ENCODE data around the gene TASL.
"Not testable (repeated sequence)": the region's sequence is repeated elsewhere in the genome, so short reads cannot be mapped to it uniquely, and the experiment has no call there.

Gene TASL

DNA sequence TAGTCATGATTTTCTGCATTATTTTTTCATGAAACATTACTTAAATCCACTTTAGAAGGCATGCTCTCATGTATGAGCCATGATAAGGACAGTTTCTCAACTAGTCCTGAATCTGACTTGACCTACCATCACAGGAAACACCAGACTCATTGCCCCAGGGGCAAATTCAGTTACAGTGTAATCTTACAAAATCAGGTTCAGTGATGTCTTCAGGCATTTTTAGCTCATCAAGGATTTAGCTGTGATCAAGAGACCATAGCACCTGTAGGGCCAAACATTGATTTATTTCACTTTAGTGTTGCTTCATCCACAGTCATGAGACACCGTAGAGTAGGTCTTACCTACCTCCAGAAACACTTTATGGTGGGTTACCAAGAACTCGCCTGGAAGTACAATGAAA is 3.1 kb upstream of the TASL start:
- DNase-seq (ENCODE audit: insufficient read length, low spot score) (no peak), FAIRE-seq (no peak)

- no peak for DNase-seq (ENCODE audit: insufficient read length, low spot score)
- no peak for FAIRE-seq
Observed at GRCh38 chrX:30576881-30577280, 685 bp downstream of the TASL start.

DNA sequence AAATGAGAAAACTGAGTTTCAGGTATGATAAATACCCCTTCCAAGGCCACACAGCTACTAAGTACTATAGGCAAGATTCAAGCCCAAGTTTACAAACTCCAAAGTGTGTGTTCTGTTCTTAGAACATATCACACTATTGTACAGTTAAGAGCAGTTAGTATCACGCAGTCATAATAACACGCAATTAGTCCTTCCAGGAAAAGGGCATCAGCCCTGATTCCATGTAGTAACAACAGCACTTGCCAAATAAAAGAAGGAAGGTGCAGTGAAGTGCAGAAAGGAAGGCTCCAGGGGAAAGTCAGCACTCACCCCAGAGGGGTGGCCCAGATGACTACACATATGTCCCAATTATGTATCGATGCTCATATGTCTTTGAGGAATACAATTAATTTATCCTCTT is 4.4 kb downstream of the TASL start:
- DNase-seq (ENCODE audit: insufficient read length, low spot score) (no peak), FAIRE-seq (peak; percentile 13)

GRCh38 chrX:30572678-30573077 is 4.9 kb downstream of the TASL start:
- DNase-seq (ENCODE audit: insufficient read length, low spot score) (no peak), FAIRE-seq (no peak)

DNA sequence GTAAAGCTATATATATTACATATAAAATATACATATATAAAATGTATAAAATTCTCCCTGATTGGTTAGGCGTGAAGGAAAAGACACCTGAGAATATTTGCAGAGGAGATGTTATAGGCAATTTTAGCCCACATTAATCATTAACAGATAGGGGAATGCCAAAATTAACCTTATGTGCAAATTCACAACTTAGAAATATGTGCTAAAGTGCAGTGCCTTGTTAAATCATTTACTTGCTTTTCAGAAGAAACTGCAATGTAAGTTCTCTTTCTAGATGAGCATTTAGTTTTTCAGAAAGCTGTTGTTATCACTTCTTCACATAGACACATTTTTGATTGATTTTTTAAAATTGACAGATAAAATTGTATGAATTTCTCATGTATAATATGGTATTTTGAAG is 5.6 kb downstream of the TASL start:
- FAIRE-seq (no peak), DNase-seq (ENCODE audit: insufficient read length, low spot score) (no peak)

DNA sequence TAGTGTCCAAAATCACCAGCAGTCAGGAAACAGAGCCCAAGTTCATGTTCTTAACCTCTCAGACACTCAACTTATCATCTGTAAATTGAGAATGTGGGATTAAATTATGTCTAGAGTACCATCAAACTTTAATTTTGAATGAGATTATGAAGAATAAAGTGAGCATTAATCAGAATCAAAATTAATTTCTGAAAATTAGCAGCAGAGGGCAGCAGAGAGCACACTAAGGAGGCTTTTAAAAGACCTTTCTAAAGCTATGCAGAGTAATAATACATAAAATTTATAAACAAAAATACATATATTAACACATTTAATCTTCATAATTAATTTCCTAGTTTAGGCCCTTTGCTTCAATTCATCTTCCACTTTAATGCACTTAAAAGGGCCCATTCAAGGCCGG is 7.1 kb downstream of the TASL start:
- FAIRE-seq (no peak), DNase-seq (ENCODE audit: insufficient read length, low spot score) (peak; percentile 32)

DNA sequence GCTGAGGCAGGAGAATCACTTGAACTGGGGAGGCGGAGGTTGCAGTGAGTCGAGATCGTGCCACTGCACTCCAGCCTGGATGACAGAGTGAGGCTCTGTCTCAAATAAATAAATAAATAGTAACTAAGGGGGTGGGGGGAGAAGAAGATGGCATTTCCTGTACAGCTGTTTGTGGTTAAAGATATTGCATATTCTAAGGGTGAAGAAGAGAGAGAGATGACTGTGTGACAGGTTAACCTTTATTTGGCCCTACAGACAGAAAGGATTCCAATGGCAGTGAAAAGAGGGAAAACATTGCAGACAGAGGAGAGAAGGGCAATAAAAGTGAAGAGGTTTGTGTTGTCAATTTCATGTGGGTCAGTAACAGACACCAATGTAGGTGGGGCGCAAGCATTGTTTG is 9.4 kb downstream of the TASL start:
- peak; percentile 96 for FAIRE-seq
- peak; percentile 77 for DNase-seq (ENCODE audit: insufficient read length, low spot score)

DNA sequence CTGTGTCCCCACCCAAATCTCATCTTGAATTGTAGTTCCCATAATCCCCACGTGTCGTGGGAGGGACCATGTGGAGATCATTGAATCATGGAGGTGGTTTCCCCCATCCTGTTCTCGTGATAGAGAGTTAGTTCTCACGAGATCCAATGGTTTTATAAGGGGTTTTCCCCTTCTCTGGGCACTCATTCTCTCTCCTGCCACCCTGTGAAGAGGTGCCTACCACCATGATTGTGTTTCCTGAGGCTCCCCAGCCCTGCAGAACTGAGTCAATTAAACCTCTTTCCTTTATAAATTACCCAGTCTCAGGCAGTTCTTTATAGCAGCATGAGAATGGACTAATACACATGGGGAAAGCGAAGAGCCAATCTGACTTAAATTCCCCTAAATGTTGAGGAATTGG is 14.5 kb downstream of the TASL start:
- DNase-seq (ENCODE audit: insufficient read length, low spot score); FAIRE-seq: not testable (repeated sequence)

DNA sequence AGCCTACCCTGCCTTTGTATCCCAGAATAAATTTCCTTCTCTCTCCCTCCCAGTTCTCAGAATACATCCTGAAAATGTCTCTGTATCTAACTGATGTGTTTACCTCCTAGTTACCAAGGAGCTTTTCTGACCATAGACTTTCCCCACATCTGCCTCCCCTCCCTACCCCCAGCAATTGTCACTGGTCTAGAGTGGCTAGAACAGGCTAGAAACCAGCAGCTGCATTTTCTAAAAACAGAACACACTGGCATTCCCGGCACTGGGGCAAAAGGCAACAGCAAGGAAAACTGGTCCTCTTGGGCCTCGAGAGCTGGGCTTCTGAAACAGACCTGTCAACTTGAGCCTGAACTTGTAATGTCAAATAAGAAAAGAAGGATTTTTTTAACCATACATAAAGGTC is 16.4 kb downstream of the TASL start:
- no peak for FAIRE-seq
- no peak for DNase-seq (ENCODE audit: insufficient read length, low spot score)

DNA sequence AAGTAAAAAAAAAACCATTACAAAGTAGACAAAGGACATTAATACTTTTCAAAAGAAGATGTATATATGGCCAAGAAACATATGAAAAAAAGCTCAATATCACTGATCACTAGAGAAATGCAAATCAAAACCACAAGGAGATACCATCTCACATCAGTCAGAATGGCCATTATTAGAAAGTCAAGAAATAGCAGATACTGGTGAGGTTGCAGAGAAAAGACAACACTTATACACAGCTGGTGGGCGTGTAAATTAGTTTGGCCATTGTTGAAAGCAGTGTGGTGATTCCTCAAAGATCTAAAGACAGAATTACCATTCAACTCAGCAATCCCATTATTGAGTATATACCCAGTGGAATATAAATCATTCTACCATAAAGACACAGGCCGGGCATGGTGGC is 39.3 kb downstream of the TASL start:
- FAIRE-seq (peak; percentile 26), DNase-seq (ENCODE audit: insufficient read length, low spot score) (no peak)

DNA sequence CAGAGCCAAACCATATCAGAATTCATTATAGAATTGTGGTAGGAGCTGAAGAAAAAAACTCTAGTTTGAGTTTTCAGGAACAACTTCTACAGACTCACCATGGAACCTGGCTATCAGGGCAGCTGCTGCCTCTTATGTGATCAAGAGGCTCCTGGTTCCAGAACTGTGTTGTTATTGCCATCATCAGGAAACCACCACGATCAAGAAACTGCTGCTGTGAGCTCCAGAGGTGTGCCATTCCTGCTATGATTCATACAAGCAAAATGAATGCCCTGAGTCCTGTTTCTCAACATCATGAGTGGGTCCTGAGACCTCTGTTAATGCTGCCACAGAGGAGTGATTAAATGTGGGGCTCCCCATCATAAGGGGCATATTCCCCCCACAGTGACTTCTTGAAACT is 43.7 kb downstream of the TASL start:
- peak; percentile 74 for FAIRE-seq
- no peak for DNase-seq (ENCODE audit: insufficient read length, low spot score)

- FAIRE-seq, result no peak
Observed at GRCh38 chrX:30533266-30533665, 44.3 kb downstream of the TASL start.

GRCh38 chrX:30530606-30531005 is 47.0 kb downstream of the TASL start:
- no peak for FAIRE-seq
- no peak for DNase-seq (ENCODE audit: insufficient read length, low spot score)

More at GRCh38 chrX:30533266-30533665, 44.3 kb downstream of the TASL start:
- no peak for DNase-seq (ENCODE audit: insufficient read length, low spot score)

- no peak for FAIRE-seq
- DNase-seq (ENCODE audit: insufficient read length, low spot score), result no peak
Observed at GRCh38 chrX:30525732-30526131, 51.8 kb downstream of the TASL start.

GRCh38 chrX:30521440-30522182 is 56.0 kb downstream of the TASL start:
- peak; percentile 60 for DNase-seq (ENCODE audit: insufficient read length, low spot score)
- FAIRE-seq, result peak; percentile 97

DNA sequence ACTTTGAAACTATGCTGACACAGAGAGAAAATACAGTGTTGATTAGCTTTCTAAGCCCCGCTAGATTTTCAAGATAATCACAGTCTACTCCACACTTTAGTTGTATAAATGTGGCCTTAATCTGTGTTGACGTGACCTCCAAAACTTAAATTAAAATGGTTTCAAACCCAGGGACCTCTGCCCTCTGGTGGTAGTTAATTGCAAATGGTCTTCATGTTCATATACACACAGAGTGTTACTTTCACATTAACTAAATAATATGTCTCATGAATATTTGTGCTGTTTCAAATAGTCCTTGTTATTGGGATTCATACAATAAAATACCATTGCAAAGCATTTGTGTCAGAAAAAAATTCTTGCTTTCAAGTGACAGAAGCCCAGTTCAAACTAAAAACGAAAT is 64.3 kb downstream of the TASL start:
- FAIRE-seq, result no peak
- no peak for DNase-seq (ENCODE audit: insufficient read length, low spot score)

All from HTR-8/SVneo (cell line).